PC-3 (cell line): ENCODE data around the gene RND1. TPM values are rescaled to one million over a fixed set of nuclear protein-coding genes. Genes with fewer than 3 reads are reported as not detected.

Experiments
- ATAC-seq: fragments of 200-7000 bp; cut with Tn5 transposase; 2 replicates; pipeline ENCODE4 v1.9.1; 2020; ENCODE audit warnings: mild to moderate bottlenecking, moderate library complexity
- BruUV-seq: library from RNA; stranded (reverse); fragments of 400-500 nt; replicated peaks from 2 replicates; lab custom pipeline; 2021; lab: Mats Ljungman, UMichigan
- CTCF ChIA-PET: fragments of 300-600 bp; sonication (Branson Sonifier 250); formaldehyde crosslinking; loops from one replicate; lab custom pipeline; 2022; ENCODE audit warnings: antibody characterized with exemption; lab: Charles Lee
- POLR2A ChIA-PET: fragments of 300-600 bp; sonication (Branson Sonifier 250); formaldehyde crosslinking; loops from one replicate; lab custom pipeline; 2022; ENCODE audit warnings: antibody characterized with exemption; ENCODE audit not compliant: unreplicated experiment; lab: Charles Lee
- DNase-seq: peaks from one replicate; pipeline ENCODE4 v3.0.0-alpha.2; 2015
- H2AFZ ChIP-seq: fragments of 300-600 bp; sonication (generic); 2 replicates; pipeline ENCODE4 v1.6.0; 2016; ENCODE audit warnings: antibody characterized with exemption, low read length
- H3F3A ChIP-seq: fragments of 300-600 bp; sonication (generic); one replicate; pipeline ENCODE4 v1.6.0; 2017; ENCODE audit warnings: antibody characterized with exemption, low read length, control low read depth, mild to moderate bottlenecking; ENCODE audit not compliant: unreplicated experiment
- H3K27ac ChIP-seq: fragments of 300-600 bp; sonication (generic); 2 replicates; pipeline ENCODE4 v1.5.1; 2016; ENCODE audit warnings: mild to moderate bottlenecking, low read length
- H3K27me3 ChIP-seq: fragments of 300-600 bp; sonication (generic); 2 replicates; pipeline ENCODE4 v1.6.1; 2016; ENCODE audit warnings: low read length, mixed read lengths
- H3K36me3 ChIP-seq: fragments of 300-600 bp; sonication (generic); 2 replicates; pipeline ENCODE4 v1.6.1; 2016; ENCODE audit warnings: low read depth, mixed run types, low read length, mixed read lengths
- H3K4me1 ChIP-seq: fragments of 300-600 bp; sonication (generic); 2 replicates; pipeline ENCODE4 v1.5.1; 2016; ENCODE audit warnings: low read length; ENCODE audit not compliant: insufficient read depth
- H3K4me2 ChIP-seq: fragments of 300-600 bp; sonication (generic); 2 replicates; pipeline ENCODE4 v1.6.0; 2016; ENCODE audit warnings: low read length
- H3K4me3 ChIP-seq: fragments of 300-600 bp; sonication (generic); 2 replicates; pipeline ENCODE4 v1.5.1; 2016; ENCODE audit warnings: mild to moderate bottlenecking, low read length, mixed read lengths
- H3K79me2 ChIP-seq: fragments of 300-600 bp; sonication (generic); 2 replicates; pipeline ENCODE4 v1.6.1; 2017; ENCODE audit warnings: low read length, mixed read lengths
- H3K9ac ChIP-seq: fragments of 300-600 bp; sonication (generic); 2 replicates; pipeline ENCODE4 v1.6.0; 2016; ENCODE audit warnings: mild to moderate bottlenecking, low read length
- H3K9me2 ChIP-seq: fragments of 300-600 bp; sonication (generic); replicated peaks from 2 replicates; pipeline ENCODE4 v1.6.1; 2016; ENCODE audit warnings: mixed run types, low read length, mixed read lengths
- H3K9me3 ChIP-seq: fragments of 300-600 bp; sonication (generic); 2 replicates; pipeline ENCODE4 v1.6.1; 2016; ENCODE audit warnings: low read length, mixed read lengths
- H4K20me1 ChIP-seq: fragments of 300-600 bp; sonication (generic); 2 replicates; pipeline ENCODE4 v1.6.1; 2016; ENCODE audit warnings: low read length, mixed read lengths
- CTCF ChIP-seq: fragments of 300-600 bp; sonication (generic); conservative IDR thresholded peaks from 2 replicates; pipeline ENCODE4 v1.5.1; 2017; ENCODE audit warnings: antibody characterized with exemption, low read depth, mild to moderate bottlenecking, low read length
- EZH2 ChIP-seq: fragments of 300-600 bp; sonication (generic); IDR thresholded peaks from one replicate; pipeline ENCODE4 v1.6.1; 2017; ENCODE audit warnings: antibody characterized with exemption, mild to moderate bottlenecking, low read length; ENCODE audit not compliant: unreplicated experiment
- EZH2phosphoT487 ChIP-seq: fragments of 300-600 bp; sonication (generic); IDR thresholded peaks from 2 replicates; pipeline ENCODE4 v1.6.1; 2018; ENCODE audit warnings: mild to moderate bottlenecking, antibody characterized with exemption, low read length, borderline replicate concordance
- intact Hi-C: fragments of 100-400 bp; cut with micrococcal nuclease; formaldehyde crosslinking; loops from 2 replicates; pipeline ENCODE4 v1.9.0; 2023
- total RNA-seq: library from RNA; depleted of rRNA; stranded (reverse); fragments of >200 nt; gene quantifications from 2 replicates; pipeline ENCODE4 v1.2.3, GENCODE V29; 2014

RND1 gene
- total RNA-seq, 1 experiment from 2014 or later: 8.3 TPM

- TF ChIP-seq EZH2: no peak
- no peak for TF ChIP-seq EZH2phosphoT487
- TF ChIP-seq CTCF: no peak
- no TSS peak for BruUV-seq
- Histone ChIP-seq H3K27ac (no peak overlapping the region), H4K20me1 (no peaks in the 10 kb centered on the region), H3K27me3 (no peaks in the 10 kb centered on the region), H3K79me2 (no peaks in the 10 kb centered on the region), H3K4me1 (no peaks in the 10 kb centered on the region), H2AFZ (no peak overlapping the region), H3K4me2 (no peak overlapping the region), H3F3A (no peaks in the 10 kb centered on the region), H3K9me2 (no peaks in the 10 kb centered on the region), H3K9ac (no peak overlapping the region), H3K4me3 (no peak overlapping the region), H3K9me3 (no peaks in the 10 kb centered on the region), H3K36me3 (no peaks in the 10 kb centered on the region)
- POLR2A ChIA-PET: no interaction called here
- ATAC-seq (no peak), DNase-seq (no peak)
- intact Hi-C loops: no loop called here
- CTCF ChIA-PET: no interaction called here
These were observed 6.1 kb downstream of the RND1 start for GRCh38 chr12:48859607-48860006.

DNA sequence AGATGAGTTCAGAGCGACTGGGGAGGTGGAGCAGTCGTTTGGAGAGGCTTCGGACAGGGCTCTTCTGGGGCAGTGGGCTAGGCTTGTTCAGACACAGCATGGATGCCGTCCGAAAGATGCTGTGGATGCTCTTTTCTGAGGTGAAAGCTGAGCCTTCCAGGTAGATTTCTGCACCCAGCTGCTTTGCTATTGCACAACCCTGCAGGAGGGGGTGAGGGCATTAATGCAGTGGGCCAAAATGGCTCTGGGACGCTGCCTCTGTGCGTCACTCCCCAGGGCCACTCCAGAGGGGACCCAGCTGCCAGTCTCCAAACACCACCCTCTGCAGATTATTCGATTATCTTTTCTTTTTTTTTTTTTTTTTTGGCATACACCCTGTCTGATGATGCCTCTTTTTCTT, 7.6 kb downstream of the RND1 start:
- no peaks in the 10 kb centered on the region for H3K79me2 ChIP-seq
- no peak overlapping the region for H3K4me3 ChIP-seq
- no peaks in the 10 kb centered on the region for H3K9me2 ChIP-seq
- H4K20me1 ChIP-seq: no peaks in the 10 kb centered on the region
- no peak overlapping the region for H3K4me2 ChIP-seq
- H3K36me3 ChIP-seq: no peaks in the 10 kb centered on the region
- no peaks in the 10 kb centered on the region for H3K27me3 ChIP-seq
- TF ChIP-seq CTCF (no peak), EZH2 (no peak), EZH2phosphoT487 (no peak)
- no TSS peak for BruUV-seq
- CTCF ChIA-PET: no interaction called here
- H3K9me3 ChIP-seq: no peaks in the 10 kb centered on the region
- H3K4me1 ChIP-seq: peaks cover under 1% of the 10 kb centered on the region; the same call in 1 of the 2 replicates
- ATAC-seq (no peak), DNase-seq (no peak)
- no peak overlapping the region for H2AFZ ChIP-seq
- H3F3A ChIP-seq: no peaks in the 10 kb centered on the region
- H3K9ac ChIP-seq: no peak overlapping the region
- POLR2A ChIA-PET: no interaction called here
- intact Hi-C loops: no loop called here
- H3K27ac ChIP-seq: no peak overlapping the region

- Histone ChIP-seq H3K9me2 (no peaks in the 10 kb centered on the region), H3F3A (no peaks in the 10 kb centered on the region), H2AFZ (no peak overlapping the region), H3K36me3 (no peaks in the 10 kb centered on the region), H3K27me3 (no peaks in the 10 kb centered on the region), H3K9me3 (no peaks in the 10 kb centered on the region), H3K4me1 (peaks cover 7% of the 10 kb centered on the region; the same call in 1 of the 2 replicates), H3K9ac (no peak overlapping the region), H3K27ac (no peak overlapping the region), H3K79me2 (no peaks in the 10 kb centered on the region), H3K4me3 (no peak overlapping the region), H3K4me2 (no peak overlapping the region), H4K20me1 (no peaks in the 10 kb centered on the region)
- ATAC-seq (no peak), DNase-seq (no peak)
- BruUV-seq: no TSS peak
- POLR2A ChIA-PET: no interaction called here
- intact Hi-C loops: no loop called here
- CTCF ChIA-PET: no interaction called here
- TF ChIP-seq EZH2phosphoT487: no peak
- no peak for TF ChIP-seq CTCF
- no peak for TF ChIP-seq EZH2
These were observed 8.2 kb downstream of the RND1 start for GRCh38 chr12:48857278-48857994.
